MCF 10A (cell line): ENCODE results near the gene GPANK1. TPM values are rescaled to one million over a fixed set of nuclear protein-coding genes. Genes with fewer than 3 reads are reported as not detected.

Experiments
- BruUV-seq: library from RNA; stranded (reverse); fragments of 400-500 nt; replicated peaks from 2 replicates; lab custom pipeline; 2021; lab: Mats Ljungman, UMichigan
- CTCF ChIA-PET: fragments of 300-600 bp; sonication (Branson Sonifier 250); formaldehyde crosslinking; extraction: SDS; loops from one replicate; lab custom pipeline; 2021; ENCODE audit warnings: antibody characterized with exemption, inconsistent platforms; lab: Yijun Ruan, JAX
- POLR2A ChIA-PET: fragments of 300-600, 350-650 bp; sonication (Branson Sonifier 250); formaldehyde crosslinking; extraction: SDS; loops from one replicate; lab custom pipeline; 2020; ENCODE audit warnings: antibody characterized with exemption, inconsistent platforms; lab: Yijun Ruan, JAX
- DNase-seq: peaks from one replicate; pipeline ENCODE4 v3.0.0-alpha.2; 2018; ENCODE audit not compliant: unreplicated experiment
- H3K27ac Mint-ChIP-seq: one replicate; pipeline ENCODE4 v1.8.0; 2022; ENCODE audit warnings: mild to moderate bottlenecking, low read depth, mixed read lengths; ENCODE audit not compliant: unreplicated experiment
- H3K27me3 Mint-ChIP-seq: one replicate; pipeline ENCODE4 v1.8.0; 2022; ENCODE audit warnings: mixed read lengths; ENCODE audit not compliant: insufficient read depth, unreplicated experiment
- H3K36me3 Mint-ChIP-seq: one replicate; pipeline ENCODE4 v1.8.0; 2022; ENCODE audit warnings: mild to moderate bottlenecking, moderate library complexity, mixed read lengths; ENCODE audit not compliant: insufficient read depth, unreplicated experiment
- H3K4me1 Mint-ChIP-seq: one replicate; pipeline ENCODE4 v1.8.0; 2022; ENCODE audit warnings: mixed read lengths; ENCODE audit not compliant: insufficient read depth, unreplicated experiment
- H3K4me3 Mint-ChIP-seq: one replicate; pipeline ENCODE4 v1.8.0; 2022; ENCODE audit warnings: mild to moderate bottlenecking, moderate library complexity, mixed read lengths; ENCODE audit not compliant: unreplicated experiment
- H3K9me3 Mint-ChIP-seq: one replicate; pipeline ENCODE4 v1.8.0; 2022; ENCODE audit warnings: mixed read lengths; ENCODE audit not compliant: unreplicated experiment
- intact Hi-C: fragments of 100-400 bp; cut with micrococcal nuclease; formaldehyde crosslinking; loops from 2 replicates; pipeline ENCODE4 v1.14.1; 2022
- total RNA-seq: library from RNA; stranded (reverse); gene quantifications from 2 replicates; pipeline ENCODE4 v1.2.3, GENCODE V29; 2022
- TF ChIP-seq, protein P1 (sequence below): fragments of 200-600 bp; IDR thresholded peaks from one replicate; pipeline ENCODE4 v1.8.0; 2022; ENCODE audit warnings: antibody characterized with exemption, mild to moderate bottlenecking; ENCODE audit not compliant: unreplicated experiment

The GPANK1 gene
- total RNA-seq, 1 experiment from 2014 or later, result 13.0 TPM

DNA sequence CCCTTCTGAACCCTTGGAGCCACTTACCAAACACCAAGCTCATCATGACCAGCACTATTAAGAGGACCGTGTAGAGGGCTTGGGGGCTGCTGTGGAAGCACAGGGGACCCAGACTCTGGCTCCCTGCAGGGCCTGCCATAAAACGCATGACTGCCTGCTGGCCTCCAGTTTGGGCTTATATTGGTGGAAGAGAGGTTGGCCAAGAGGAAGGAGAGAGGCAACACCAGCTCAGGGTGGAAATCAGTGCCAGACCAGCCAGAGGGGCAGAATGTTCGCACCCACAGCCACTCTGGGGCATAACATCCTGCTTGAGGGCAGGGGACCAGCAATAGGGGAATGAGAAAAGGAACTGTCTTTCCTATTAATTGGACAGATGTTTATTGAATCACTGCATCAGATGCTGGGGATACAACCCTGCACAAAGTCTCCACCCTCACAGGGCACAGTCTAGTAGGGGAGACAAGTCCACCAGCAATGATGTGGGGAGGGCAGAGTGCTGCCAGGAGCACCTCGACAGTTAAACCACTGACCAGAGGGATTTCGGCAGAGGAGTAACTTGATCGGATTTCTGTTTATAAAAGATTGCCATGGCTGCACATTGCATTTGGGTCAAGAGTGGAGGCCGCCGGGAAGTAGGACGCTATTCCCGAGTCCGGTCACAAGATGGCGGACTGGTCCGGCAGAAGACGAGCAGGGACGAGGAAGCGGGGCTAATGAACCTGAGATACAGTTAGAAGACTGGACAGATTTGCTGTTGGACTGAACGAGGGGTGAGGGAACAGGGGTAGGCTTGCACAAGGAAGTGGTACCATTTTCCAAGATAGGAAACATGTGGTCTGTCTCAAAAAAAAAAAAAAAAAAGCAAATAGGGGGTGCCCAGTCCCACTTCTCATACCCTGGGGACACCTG lies 15.7 kb upstream of the GPANK1 start, which contains the start of gene LY6G5C:
Gene LY6G5C, minus strand, starts transcription at position 842 of the 909 bp plus-strand sequence. Its CDS starts 694 bp downstream, at position 148.
- peak; percentile 81 for DNase-seq
- H3K4me3 Mint-ChIP-seq, result peak within 1 kb of the TSS; percentile 73
- peaks cover 12% of the 10 kb centered on the region for H3K4me1 Mint-ChIP-seq
- intact Hi-C loops, result loop anchor here (1.0 to 5.0 kb wide), 6 partner anchors 48 to 272 kb away; partner anchors contain the start of gene DDAH2
- H3K27me3 Mint-ChIP-seq, result peaks cover 18% of the 10 kb centered on the region
- H3K36me3 Mint-ChIP-seq, result peaks cover 13% of the 10 kb centered on the region
- peak within 1 kb of the TSS; percentile 87 for H3K27ac Mint-ChIP-seq
- no TSS peak for BruUV-seq
- TF ChIP-seq, protein P1, sequence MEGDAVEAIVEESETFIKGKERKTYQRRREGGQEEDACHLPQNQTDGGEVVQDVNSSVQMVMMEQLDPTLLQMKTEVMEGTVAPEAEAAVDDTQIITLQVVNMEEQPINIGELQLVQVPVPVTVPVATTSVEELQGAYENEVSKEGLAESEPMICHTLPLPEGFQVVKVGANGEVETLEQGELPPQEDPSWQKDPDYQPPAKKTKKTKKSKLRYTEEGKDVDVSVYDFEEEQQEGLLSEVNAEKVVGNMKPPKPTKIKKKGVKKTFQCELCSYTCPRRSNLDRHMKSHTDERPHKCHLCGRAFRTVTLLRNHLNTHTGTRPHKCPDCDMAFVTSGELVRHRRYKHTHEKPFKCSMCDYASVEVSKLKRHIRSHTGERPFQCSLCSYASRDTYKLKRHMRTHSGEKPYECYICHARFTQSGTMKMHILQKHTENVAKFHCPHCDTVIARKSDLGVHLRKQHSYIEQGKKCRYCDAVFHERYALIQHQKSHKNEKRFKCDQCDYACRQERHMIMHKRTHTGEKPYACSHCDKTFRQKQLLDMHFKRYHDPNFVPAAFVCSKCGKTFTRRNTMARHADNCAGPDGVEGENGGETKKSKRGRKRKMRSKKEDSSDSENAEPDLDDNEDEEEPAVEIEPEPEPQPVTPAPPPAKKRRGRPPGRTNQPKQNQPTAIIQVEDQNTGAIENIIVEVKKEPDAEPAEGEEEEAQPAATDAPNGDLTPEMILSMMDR, result peak; percentile 84
- ChIA-PET CTCF (interaction anchor here (0.6 to 2.5 kb wide), 22 partner anchors 8 to 1840 kb away, joined by 3 to 9 read pairs (median 4); partner anchors contain the start of genes CLIC1 and NOTCH4), POLR2A (interaction anchor here (0.6 to 0.8 kb wide), 2 partner anchors 10 to 16 kb away, joined by 3 to 4 read pairs; partner anchors contain the start of gene GPANK1)
- H3K9me3 Mint-ChIP-seq, result no peaks in the 10 kb centered on the region

DNA sequence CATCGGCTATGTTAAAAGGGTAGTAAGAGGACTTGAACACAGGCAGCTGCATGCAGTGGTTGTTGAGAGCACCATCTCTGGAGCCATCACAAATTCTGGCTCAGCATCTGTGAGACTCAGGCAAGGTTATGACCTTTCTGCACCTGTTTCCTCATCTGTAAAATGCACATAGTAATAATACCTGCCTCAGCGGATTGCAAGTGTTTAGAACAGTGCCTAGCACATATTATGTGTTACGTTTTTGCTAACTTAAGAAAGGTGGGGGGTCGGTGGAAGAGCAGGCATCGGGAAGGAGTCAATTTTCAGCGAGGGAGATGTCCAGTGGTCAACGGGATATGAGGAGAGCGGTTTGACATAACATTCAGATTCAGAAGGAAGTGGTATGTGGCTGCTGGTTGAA lies 13.2 kb upstream of the GPANK1 start:
- CTCF ChIA-PET, result interaction anchor here (0.6 to 1.5 kb wide), 2 partner anchors 221 to 274 kb away, joined by 4 to 6 read pairs; no protein-coding TSS in a partner anchor
- H3K27ac Mint-ChIP-seq, result peak overlapping the region; percentile 35
- POLR2A ChIA-PET, result interaction anchor here (1.0 to 1.9 kb wide), 6 partner anchors 11 to 152 kb away, joined by 3 to 6 read pairs (median 4); partner anchors contain the start of genes GPANK1 and HSPA1B
- H3K9me3 Mint-ChIP-seq, result no peaks in the 10 kb centered on the region
- TF ChIP-seq, protein P1, result no peak
- BruUV-seq, result no TSS peak
- peaks cover 7% of the 10 kb centered on the region for H3K36me3 Mint-ChIP-seq
- no peak overlapping the region for H3K4me3 Mint-ChIP-seq
- intact Hi-C loops, result no loop called here
- H3K27me3 Mint-ChIP-seq, result peaks cover 18% of the 10 kb centered on the region
- DNase-seq, result no peak
- peaks cover 12% of the 10 kb centered on the region for H3K4me1 Mint-ChIP-seq

DNA sequence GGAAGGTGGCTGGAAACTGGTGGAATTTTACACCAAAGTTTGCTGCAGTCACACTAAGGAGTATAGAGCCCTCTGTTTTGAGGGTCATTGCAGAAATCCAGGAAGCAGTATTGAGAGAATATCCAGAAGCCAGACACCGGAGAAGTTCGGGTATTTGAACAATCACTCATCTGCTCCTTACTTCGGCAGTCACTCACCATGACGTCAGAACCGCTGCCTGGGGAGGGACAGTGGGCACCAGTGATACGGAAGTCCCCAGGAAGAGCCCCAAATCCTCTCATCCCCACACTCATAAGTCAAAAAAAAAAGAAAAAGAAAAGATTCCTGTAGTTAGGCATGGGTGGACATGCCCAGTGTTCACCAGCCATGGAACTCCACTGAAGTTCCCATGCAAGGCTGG lies 12.1 kb upstream of the GPANK1 start:
- Mint-ChIP-seq H3K4me1 (peaks cover 12% of the 10 kb centered on the region), H3K4me3 (no peak overlapping the region), H3K27ac (no peak overlapping the region), H3K9me3 (no peaks in the 10 kb centered on the region), H3K27me3 (peaks cover 18% of the 10 kb centered on the region), H3K36me3 (peaks cover 18% of the 10 kb centered on the region)
- no TSS peak for BruUV-seq
- TF ChIP-seq, protein P1, result no peak
- DNase-seq, result no peak
- intact Hi-C loops, result no loop called here
- ChIA-PET CTCF (no interaction called here), POLR2A (interaction anchor here (0.6 to 1.6 kb wide), 3 partner anchors 10 to 99 kb away, joined by 3 to 6 read pairs (median 3); partner anchors contain the start of gene GPANK1)
